WTC11 (cell line): Measurements from ENCODE around the gene QRFP.

Experiments
- CTCF ChIP-seq: fragments of 200-600 bp; IDR thresholded peaks from 2 replicates; pipeline ENCODE4 v1.8.0; 2022; ENCODE audit warnings: antibody characterized with exemption
- E2F4 ChIP-seq: sonication (generic); formaldehyde crosslinking; IDR thresholded peaks from 2 replicates; pipeline ENCODE4 v1.8.1; 2022; ENCODE audit warnings: low read depth, mild to moderate bottlenecking, moderate library complexity, missing genetic modification reagents, borderline replicate concordance
- FOXK1 ChIP-seq: sonication (generic); formaldehyde crosslinking; IDR thresholded peaks from 2 replicates; pipeline ENCODE4 v1.8.0; 2022; ENCODE audit warnings: mild to moderate bottlenecking, moderate library complexity, missing genetic modification reagents
- GABPB1 ChIP-seq: sonication (generic); formaldehyde crosslinking; IDR thresholded peaks from 2 replicates; pipeline ENCODE4 v1.8.1; 2023; ENCODE audit warnings: mild to moderate bottlenecking, missing genetic modification reagents
- JUN ChIP-seq: sonication (generic); formaldehyde crosslinking; IDR thresholded peaks from 2 replicates; pipeline ENCODE4 v1.8.0; 2023; ENCODE audit warnings: mild to moderate bottlenecking, missing genetic modification reagents
- MAX ChIP-seq: sonication (generic); formaldehyde crosslinking; IDR thresholded peaks from 2 replicates; pipeline ENCODE4 v1.8.0; 2022; ENCODE audit warnings: mild to moderate bottlenecking, missing genetic modification reagents
- NFE2L1 ChIP-seq: sonication (generic); formaldehyde crosslinking; IDR thresholded peaks from 2 replicates; pipeline ENCODE4 v1.8.1; 2023; ENCODE audit warnings: missing genetic modification reagents
- NR1H2 ChIP-seq: sonication (generic); formaldehyde crosslinking; IDR thresholded peaks from 2 replicates; pipeline ENCODE4 v1.9.0; 2021; ENCODE audit warnings: mild to moderate bottlenecking, moderate library complexity, missing genetic modification reagents
- PRDM15 ChIP-seq: sonication (generic); formaldehyde crosslinking; IDR thresholded peaks from 2 replicates; pipeline ENCODE4 v1.8.0; 2022; ENCODE audit warnings: missing genetic modification reagents

GRCh38 chr9:130880599-130881220, 15.9 kb downstream of the QRFP start:
- no peak for TF ChIP-seq MAX (CRISPR knock-in tag)
- TF ChIP-seq GABPB1 = no peak
- TF ChIP-seq CTCF = no peak
- no peak for TF ChIP-seq NR1H2
- TF ChIP-seq E2F4 (CRISPR knock-in tag) = no peak
- no peak for TF ChIP-seq JUN
- TF ChIP-seq NFE2L1 = no peak
- no peak for TF ChIP-seq FOXK1
- TF ChIP-seq PRDM15 (CRISPR knock-in tag) = no peak
